H1 (cell line): ENCODE results near the gene IKZF5. TPM values are rescaled to one million over a fixed set of nuclear protein-coding genes. Genes with fewer than 3 reads are reported as not detected.

Source experiments
- CTCF ChIP-seq, 3 experiments: IDR thresholded peaks; 1 replicate in 2 of 3; 2 replicates in 1 of 3; pipeline versions ENCODE4 v1.5.1 to v1.6.1; 2011; ENCODE audit warnings: low read length in 3 of 3, mild to moderate bottlenecking in 3 of 3, inconsistent platforms in 2 of 3, low read depth in 1 of 3, moderate library complexity in 1 of 3; ENCODE audit not compliant: insufficient read depth in 1 of 3; ENCODE audit errors: control extremely low read depth in 1 of 3
- MAFK ChIP-seq: IDR thresholded peaks from 2 replicates; pipeline ENCODE4 v1.6.1; 2012; ENCODE audit warnings: low read depth, mild to moderate bottlenecking, improper control_type of control experiment, low read length
- POU5F1 ChIP-seq: IDR thresholded peaks from 2 replicates; pipeline ENCODE4 v1.6.1; 2011; ENCODE audit warnings: low read depth, mild to moderate bottlenecking, low read length, moderate library complexity
- RAD21 ChIP-seq, 2 experiments: IDR thresholded peaks in 1 of 2; conservative IDR thresholded peaks in 1 of 2; 2 replicates each; pipeline ENCODE4 v1.6.1; 2011; ENCODE audit warnings: low read depth in 2 of 2, low read length in 2 of 2, improper control_type of control experiment in 1 of 2, inconsistent platforms in 1 of 2, mild to moderate bottlenecking in 1 of 2, moderate library complexity in 1 of 2
- TEAD4 ChIP-seq: IDR thresholded peaks from 2 replicates; pipeline ENCODE4 v1.6.1; 2012; ENCODE audit warnings: low read depth, low read length, inconsistent platforms, mixed read lengths
- polyA plus RNA-seq, 7 experiments: library from polyadenylated mRNA; depleted of rRNA in 3 of 7; stranded (reverse) in 5 of 7; unstranded in 2 of 7; fragments of >200 nt in 5 of 7; fragments of 200-250 nt in 2 of 7; gene quantifications; 1 replicate in 5 of 7; 2 replicates in 1 of 7; 4 replicates in 1 of 7; pipeline versions ENCODE4 v1.2.1 to v1.2.3, GENCODE V29; 2011 to 2013; ENCODE audit warnings: missing spikeins in 2 of 7, mixed read lengths in 2 of 7
- total RNA-seq: library from RNA; stranded (reverse); fragmentation: NEBNext Ultra II Directional; extraction: Animal tissue kit (Norgen Biotek cat#: 25700); gene quantifications from 2 replicates; pipeline ENCODE4 v1.2.1, GENCODE V29; 2021
- TF ChIP-seq, protein P1 (sequence below): fragments of 300-600 bp; sonication (generic); IDR thresholded peaks from 2 replicates; pipeline ENCODE4 v1.7.1; 2012; ENCODE audit warnings: low read length, moderate library complexity, mild to moderate bottlenecking, inconsistent platforms; ENCODE audit not compliant: insufficient replicate concordance

Gene IKZF5
- total and polyA plus RNA-seq, 2 of the 8 experiments (the other 6 are each of a cell fraction or from before 2014, with no cell fraction given), result 5.2 to 15.3 TPM

- TF ChIP-seq, protein P1, sequence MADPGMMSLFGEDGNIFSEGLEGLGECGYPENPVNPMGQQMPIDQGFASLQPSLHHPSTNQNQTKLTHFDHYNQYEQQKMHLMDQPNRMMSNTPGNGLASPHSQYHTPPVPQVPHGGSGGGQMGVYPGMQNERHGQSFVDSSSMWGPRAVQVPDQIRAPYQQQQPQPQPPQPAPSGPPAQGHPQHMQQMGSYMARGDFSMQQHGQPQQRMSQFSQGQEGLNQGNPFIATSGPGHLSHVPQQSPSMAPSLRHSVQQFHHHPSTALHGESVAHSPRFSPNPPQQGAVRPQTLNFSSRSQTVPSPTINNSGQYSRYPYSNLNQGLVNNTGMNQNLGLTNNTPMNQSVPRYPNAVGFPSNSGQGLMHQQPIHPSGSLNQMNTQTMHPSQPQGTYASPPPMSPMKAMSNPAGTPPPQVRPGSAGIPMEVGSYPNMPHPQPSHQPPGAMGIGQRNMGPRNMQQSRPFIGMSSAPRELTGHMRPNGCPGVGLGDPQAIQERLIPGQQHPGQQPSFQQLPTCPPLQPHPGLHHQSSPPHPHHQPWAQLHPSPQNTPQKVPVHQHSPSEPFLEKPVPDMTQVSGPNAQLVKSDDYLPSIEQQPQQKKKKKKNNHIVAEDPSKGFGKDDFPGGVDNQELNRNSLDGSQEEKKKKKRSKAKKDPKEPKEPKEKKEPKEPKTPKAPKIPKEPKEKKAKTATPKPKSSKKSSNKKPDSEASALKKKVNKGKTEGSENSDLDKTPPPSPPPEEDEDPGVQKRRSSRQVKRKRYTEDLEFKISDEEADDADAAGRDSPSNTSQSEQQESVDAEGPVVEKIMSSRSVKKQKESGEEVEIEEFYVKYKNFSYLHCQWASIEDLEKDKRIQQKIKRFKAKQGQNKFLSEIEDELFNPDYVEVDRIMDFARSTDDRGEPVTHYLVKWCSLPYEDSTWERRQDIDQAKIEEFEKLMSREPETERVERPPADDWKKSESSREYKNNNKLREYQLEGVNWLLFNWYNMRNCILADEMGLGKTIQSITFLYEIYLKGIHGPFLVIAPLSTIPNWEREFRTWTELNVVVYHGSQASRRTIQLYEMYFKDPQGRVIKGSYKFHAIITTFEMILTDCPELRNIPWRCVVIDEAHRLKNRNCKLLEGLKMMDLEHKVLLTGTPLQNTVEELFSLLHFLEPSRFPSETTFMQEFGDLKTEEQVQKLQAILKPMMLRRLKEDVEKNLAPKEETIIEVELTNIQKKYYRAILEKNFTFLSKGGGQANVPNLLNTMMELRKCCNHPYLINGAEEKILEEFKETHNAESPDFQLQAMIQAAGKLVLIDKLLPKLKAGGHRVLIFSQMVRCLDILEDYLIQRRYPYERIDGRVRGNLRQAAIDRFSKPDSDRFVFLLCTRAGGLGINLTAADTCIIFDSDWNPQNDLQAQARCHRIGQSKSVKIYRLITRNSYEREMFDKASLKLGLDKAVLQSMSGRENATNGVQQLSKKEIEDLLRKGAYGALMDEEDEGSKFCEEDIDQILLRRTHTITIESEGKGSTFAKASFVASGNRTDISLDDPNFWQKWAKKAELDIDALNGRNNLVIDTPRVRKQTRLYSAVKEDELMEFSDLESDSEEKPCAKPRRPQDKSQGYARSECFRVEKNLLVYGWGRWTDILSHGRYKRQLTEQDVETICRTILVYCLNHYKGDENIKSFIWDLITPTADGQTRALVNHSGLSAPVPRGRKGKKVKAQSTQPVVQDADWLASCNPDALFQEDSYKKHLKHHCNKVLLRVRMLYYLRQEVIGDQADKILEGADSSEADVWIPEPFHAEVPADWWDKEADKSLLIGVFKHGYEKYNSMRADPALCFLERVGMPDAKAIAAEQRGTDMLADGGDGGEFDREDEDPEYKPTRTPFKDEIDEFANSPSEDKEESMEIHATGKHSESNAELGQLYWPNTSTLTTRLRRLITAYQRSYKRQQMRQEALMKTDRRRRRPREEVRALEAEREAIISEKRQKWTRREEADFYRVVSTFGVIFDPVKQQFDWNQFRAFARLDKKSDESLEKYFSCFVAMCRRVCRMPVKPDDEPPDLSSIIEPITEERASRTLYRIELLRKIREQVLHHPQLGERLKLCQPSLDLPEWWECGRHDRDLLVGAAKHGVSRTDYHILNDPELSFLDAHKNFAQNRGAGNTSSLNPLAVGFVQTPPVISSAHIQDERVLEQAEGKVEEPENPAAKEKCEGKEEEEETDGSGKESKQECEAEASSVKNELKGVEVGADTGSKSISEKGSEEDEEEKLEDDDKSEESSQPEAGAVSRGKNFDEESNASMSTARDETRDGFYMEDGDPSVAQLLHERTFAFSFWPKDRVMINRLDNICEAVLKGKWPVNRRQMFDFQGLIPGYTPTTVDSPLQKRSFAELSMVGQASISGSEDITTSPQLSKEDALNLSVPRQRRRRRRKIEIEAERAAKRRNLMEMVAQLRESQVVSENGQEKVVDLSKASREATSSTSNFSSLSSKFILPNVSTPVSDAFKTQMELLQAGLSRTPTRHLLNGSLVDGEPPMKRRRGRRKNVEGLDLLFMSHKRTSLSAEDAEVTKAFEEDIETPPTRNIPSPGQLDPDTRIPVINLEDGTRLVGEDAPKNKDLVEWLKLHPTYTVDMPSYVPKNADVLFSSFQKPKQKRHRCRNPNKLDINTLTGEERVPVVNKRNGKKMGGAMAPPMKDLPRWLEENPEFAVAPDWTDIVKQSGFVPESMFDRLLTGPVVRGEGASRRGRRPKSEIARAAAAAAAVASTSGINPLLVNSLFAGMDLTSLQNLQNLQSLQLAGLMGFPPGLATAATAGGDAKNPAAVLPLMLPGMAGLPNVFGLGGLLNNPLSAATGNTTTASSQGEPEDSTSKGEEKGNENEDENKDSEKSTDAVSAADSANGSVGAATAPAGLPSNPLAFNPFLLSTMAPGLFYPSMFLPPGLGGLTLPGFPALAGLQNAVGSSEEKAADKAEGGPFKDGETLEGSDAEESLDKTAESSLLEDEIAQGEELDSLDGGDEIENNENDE, result no peak
- TF ChIP-seq RAD21 (IDR thresholded peaks at IDR 0.05 in 1 of 2, conservative IDR thresholded peaks at IDR 0.05 in 1 of 2; ENCODE audit: low read depth in 2 of 2, low read length in 2 of 2) (peak; percentile 69 to 71), MAFK (no peak), CTCF (IDR thresholded peaks at IDR 0.05; ENCODE audit: control extremely low read depth in 1 of 3, insufficient read depth in 1 of 3, low read depth in 1 of 3, low read length in 3 of 3) (peak in 1 of 3 experiments; percentile 32; a peak in 2 of 4 replicates), TEAD4 (no peak), POU5F1 (no peak)
- TF ChIP-seq, all 59 proteins: peak for 2
These were observed 35.8 kb upstream of the IKZF5 start (continued) for GRCh38 chr10:123044391-123044790.
